GM19193 (cell line): ENCODE results near the gene DTD1.

Source experiments
- POLR2A ChIP-seq: IDR thresholded peaks from 4 replicates; pipeline ENCODE4 v1.6.1; 2011; ENCODE audit not compliant: insufficient read depth, insufficient read length; ENCODE audit errors: extremely low read depth

DTD1 gene

GRCh38 chr20:18794428-18794787 lies 206.6 kb downstream of the DTD1 start:
- no peak for TF ChIP-seq POLR2A

- TF ChIP-seq POLR2A: no peak
Observed at GRCh38 chr20:18795366-18795765, 207.5 kb downstream of the DTD1 start.

- TF ChIP-seq POLR2A: no peak
Observed at GRCh38 chr20:18796282-18796833, 208.5 kb downstream of the DTD1 start.

GRCh38 chr20:18801516-18801915 lies 213.7 kb downstream of the DTD1 start:
- TF ChIP-seq POLR2A: no peak

- no peak for TF ChIP-seq POLR2A
Observed at GRCh38 chr20:18802012-18802634, 214.3 kb downstream of the DTD1 start.

GRCh38 chr20:18805881-18806280 lies 218.0 kb downstream of the DTD1 start:
- no peak for TF ChIP-seq POLR2A

GRCh38 chr20:18808712-18809111 lies 220.9 kb downstream of the DTD1 start:
- no peak for TF ChIP-seq POLR2A

GRCh38 chr20:18811186-18811585 lies 223.3 kb downstream of the DTD1 start:
- TF ChIP-seq POLR2A: no peak

- no peak for TF ChIP-seq POLR2A
Observed at GRCh38 chr20:18811904-18812303, 224.1 kb downstream of the DTD1 start.

- TF ChIP-seq POLR2A: no peak
Observed at GRCh38 chr20:18813483-18813882, 225.6 kb downstream of the DTD1 start, which contains the start of gene SCP2D1. Gene SCP2D1 (plus strand): TSS chr20:18813783. CDS start chr20:18813816, 33 bp downstream.

GRCh38 chr20:18815194-18815942 lies 227.5 kb downstream of the DTD1 start:
- no peak for TF ChIP-seq POLR2A
